Airway epithelial cell (primary cell): ENCODE results near the gene LEUTX. TPM values are rescaled to one million over a fixed set of nuclear protein-coding genes. Genes with fewer than 3 reads are reported as not detected.

Source experiments
- total RNA-seq: library from RNA; depleted of rRNA; stranded (reverse); fragments of >200 nt; gene quantifications from 2 replicates; pipeline ENCODE4 v1.2.3, GENCODE V29; 2015

The LEUTX gene, protein sequence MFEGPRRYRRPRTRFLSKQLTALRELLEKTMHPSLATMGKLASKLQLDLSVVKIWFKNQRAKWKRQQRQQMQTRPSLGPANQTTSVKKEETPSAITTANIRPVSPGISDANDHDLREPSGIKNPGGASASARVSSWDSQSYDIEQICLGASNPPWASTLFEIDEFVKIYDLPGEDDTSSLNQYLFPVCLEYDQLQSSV
- not detected in 2 replicates for total RNA-seq

DNA sequence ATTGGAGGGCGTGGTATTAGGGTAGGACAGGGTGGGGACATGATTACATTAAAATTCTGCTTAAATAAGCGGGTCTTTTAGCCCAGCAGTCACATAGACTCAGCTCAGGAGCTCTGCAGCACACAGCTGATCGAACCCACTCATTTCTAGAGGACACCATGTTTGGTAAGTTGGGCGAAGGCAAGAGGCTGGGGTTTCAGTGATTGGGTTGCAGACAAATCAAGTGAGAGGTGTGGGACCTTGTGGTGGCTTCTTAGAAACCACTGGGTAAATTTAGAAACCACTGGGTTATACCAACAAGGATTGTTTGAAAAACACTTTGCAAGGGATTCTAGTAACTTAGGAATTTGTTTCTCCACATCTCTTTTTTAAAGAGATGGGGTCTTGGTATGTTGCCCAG is at the start of gene LEUTX:
Gene LEUTX, plus strand, starts transcription at position 92 of the 400 bp plus-strand sequence. Its CDS starts 67 bp downstream, at position 159.

DNA sequence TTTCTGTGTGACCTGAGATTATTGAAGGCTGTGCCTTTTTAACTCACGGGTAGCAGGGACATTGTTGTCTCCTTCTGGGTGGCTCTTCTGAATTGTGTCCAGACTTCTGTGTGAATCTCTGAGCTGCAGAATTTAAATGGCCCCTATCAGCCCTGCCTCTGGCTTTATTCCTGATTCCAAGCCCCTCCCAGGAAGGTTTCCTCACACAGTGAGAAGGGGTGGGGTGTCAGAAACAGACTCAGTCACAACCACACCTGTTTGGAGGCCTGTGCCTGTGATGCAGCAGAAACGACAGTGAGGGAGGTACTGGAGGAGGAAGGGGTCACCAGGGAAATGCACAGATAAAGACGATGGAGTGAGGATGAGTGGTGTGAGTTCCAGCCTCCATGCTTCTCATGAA is 40.8 kb upstream of the LEUTX start, which contains the start of gene CLC:
Gene CLC, minus strand, starts transcription at position 139 of the 400 bp plus-strand sequence. Its CDS starts 77 bp downstream, at position 62.

DNA sequence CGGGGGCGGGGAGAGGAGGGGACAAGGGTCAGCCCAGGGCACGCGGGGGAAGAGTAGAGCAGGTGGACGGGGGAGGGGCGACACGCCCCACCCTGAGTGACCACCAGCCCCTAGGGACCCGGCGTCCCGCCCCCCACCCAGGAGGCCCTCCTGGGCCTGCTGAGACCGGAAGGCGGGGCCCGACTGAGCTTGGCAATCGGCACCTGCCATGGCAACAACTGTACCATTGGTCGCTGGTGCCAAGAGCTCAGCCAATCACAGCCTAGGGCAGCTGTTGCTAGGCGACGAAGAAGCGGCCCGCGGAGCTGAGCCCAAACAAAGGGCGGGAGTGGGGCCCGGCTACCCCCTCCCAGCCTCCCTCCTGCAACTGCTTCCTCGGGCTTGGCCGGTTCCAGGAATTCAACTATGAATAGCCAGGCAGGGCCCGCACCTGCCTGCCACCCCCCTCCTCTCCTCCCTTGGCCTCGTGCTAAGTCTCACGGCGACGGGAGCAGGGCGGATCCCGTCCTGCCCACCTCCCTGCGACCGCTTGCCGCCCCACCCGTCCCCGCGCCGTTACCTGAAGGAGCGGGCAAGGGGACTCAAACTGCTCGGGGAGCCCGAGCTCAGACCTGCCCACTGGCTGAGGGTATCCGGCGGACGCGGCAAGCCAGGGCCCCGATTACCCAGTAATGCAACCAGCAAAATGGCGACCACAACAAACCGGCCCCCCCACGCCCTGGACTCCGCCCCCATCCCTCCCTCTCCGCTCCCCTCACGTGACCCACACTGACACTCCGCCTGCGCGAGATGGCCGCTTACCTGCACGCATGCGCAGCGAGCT is 55.0 kb downstream of the LEUTX start, which contains the start of gene DYRK1B:
Gene DYRK1B, minus strand, starts transcription at position 699 of the 823 bp plus-strand sequence. CDS start 2,295 bp downstream, outside the sequence.

Other genes starting within 250 kb of the LEUTX start
- gene EID2B, start 246.0 kb upstream of the LEUTX start, total RNA-seq, result 1.7 and 3.4 TPM in 2 replicates
- 7.9 and 16.6 TPM in 2 replicates for gene EID2, start 238.7 kb upstream of the LEUTX start, total RNA-seq
- gene LGALS13, start 176.3 kb upstream of the LEUTX start, total RNA-seq, result not detected in 2 replicates
- gene LGALS16, start 122.9 kb upstream of the LEUTX start, total RNA-seq, result not detected in 2 replicates
- gene LGALS14, start 74.4 kb upstream of the LEUTX start, total RNA-seq, result not detected in 2 replicates
- gene CLC, start 40.8 kb upstream of the LEUTX start, total RNA-seq, result not detected in 2 replicates
- gene DYRK1B, start 55.3 kb downstream of the LEUTX start, total RNA-seq, result 13.5 and 14.0 TPM in 2 replicates
- 215 and 226 TPM in 2 replicates for gene FBL, start 67.5 kb downstream of the LEUTX start, total RNA-seq
- gene FCGBP, start 155.8 kb downstream of the LEUTX start, total RNA-seq, result 0.23 and 0.49 TPM in 2 replicates
- 111 and 129 TPM in 2 replicates for gene PSMC4, start 192.3 kb downstream of the LEUTX start, total RNA-seq
- gene ZNF546, start 218.2 kb downstream of the LEUTX start, total RNA-seq, result 0.09 and 0.78 TPM in 2 replicates